Sigmoid colon (tissue), 7 donors: ENCODE results near the gene EOLA1. TPM values are rescaled to one million over a fixed set of nuclear protein-coding genes. Genes with fewer than 3 reads are reported as not detected.
"Not testable (repeated sequence)": the region's sequence is repeated elsewhere in the genome, so short reads cannot be mapped to it uniquely, and the experiment has no call there.

Experiments
- DNase-seq: peaks from one replicate; pipeline ENCODE4 v3.0.0-alpha.2; 2019
- H3K27ac ChIP-seq, 4 donors: fragments of 200-600 bp; sonication (generic); one replicate each; pipeline ENCODE4 v1.5.1; 2016 to 2019; ENCODE audit warnings: mild to moderate bottlenecking in 1 of 4
- H3K27me3 ChIP-seq, 3 donors: fragments of 200-600 bp; sonication (generic); one replicate each; pipeline ENCODE4 v1.5.1; 2019; ENCODE audit warnings: mild to moderate bottlenecking in 1 of 3
- H3K36me3 ChIP-seq, 4 donors: fragments of 200-600 bp; sonication (generic); one replicate each; pipeline ENCODE4 v1.5.1; 2016 to 2019
- H3K4me1 ChIP-seq, 4 donors: fragments of 200-600 bp; sonication (generic); one replicate each; pipeline ENCODE4 v1.5.1; 2017 to 2019
- H3K4me3 ChIP-seq, 4 donors: fragments of 200-600 bp; sonication (generic); one replicate each; pipeline ENCODE4 v1.5.1; 2017 to 2019; ENCODE audit warnings: mild to moderate bottlenecking in 2 of 4, moderate library complexity in 1 of 4
- H3K9me3 ChIP-seq, 4 donors: fragments of 200-600 bp in 3 of 4; sonication (generic) in 3 of 4; one replicate each; pipeline versions ENCODE4 v1.5.1 to v1.6.1; 2013 to 2019
- WGBS, 2 donors: extraction: QIAGEN DNeasy Blood & Tissue Kit; methylation state at CpG; one replicate each; pipeline ENCODE4 v1.1.7; 2013; 5-methylcytosine and 5-hydroxymethylcytosine counted together
- intact Hi-C: fragments of 100-400 bp; cut with DNase I; formaldehyde crosslinking; loops from one replicate; pipeline ENCODE4 v1.15.1; 2023
- polyA plus RNA-seq, 3 donors: library from polyadenylated mRNA; stranded (reverse); fragments of 200-250 nt; gene quantifications; one replicate each; pipeline ENCODE4 v1.2.3, GENCODE V29; 2013
- total RNA-seq, 4 donors: library from RNA; depleted of rRNA; stranded (reverse); fragments of >200 nt; gene quantifications; one replicate each; pipeline ENCODE4 v1.1.0, GENCODE V29; 2016
- donor health status: healthy with polysubstance abuse.
- donor health status: Bipolar disorder and iron deficiency.
- donor health status: healthy.

EOLA1 gene
- total and polyA plus RNA-seq, 7 donors: 8.7 to 43.0 (median 14.4) TPM

GRCh38 chrX:149587359-149587758, 46.5 kb downstream of the EOLA1 start, which contains the start of gene MAGEA9B:
MAGEA9B (minus strand) TSS chrX:149587459; CDS start chrX:149583179, 4,280 bp downstream.
- H3K4me3 ChIP-seq, DNase-seq, H3K27me3 ChIP-seq, H3K27ac ChIP-seq, H3K9me3 ChIP-seq, H3K36me3 ChIP-seq, H3K4me1 ChIP-seq, intact Hi-C loops: not testable (repeated sequence)
- WGBS, 2 donors: no CpG with 5 or more reads among the region's 12 CpGs

DNA sequence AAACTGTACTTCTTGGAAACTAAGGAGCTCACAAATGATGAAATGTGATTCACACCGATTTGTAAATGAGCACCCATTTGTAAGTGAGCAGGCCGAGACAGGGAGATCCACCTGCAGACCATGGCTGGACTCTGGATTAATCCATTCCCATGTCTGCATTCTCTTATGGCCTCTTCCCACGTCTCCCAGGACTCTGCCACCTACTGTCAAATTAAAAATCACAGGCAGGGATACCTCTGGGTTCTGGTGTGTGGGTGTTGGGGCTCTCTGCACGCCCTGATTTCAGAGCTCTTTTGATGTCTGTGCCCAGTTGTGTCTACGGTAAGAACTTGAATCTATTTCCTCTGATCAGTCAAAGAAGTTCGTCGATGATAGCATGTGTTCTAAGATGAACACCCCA, 50.2 kb downstream of the EOLA1 start:
- DNase-seq, H3K4me3 ChIP-seq, H3K27me3 ChIP-seq, H3K9me3 ChIP-seq, H3K36me3 ChIP-seq, intact Hi-C loops, H3K4me1 ChIP-seq, H3K27ac ChIP-seq: not testable (repeated sequence)
- no CpG with 5 or more reads among the region's 7 CpGs for WGBS, 2 donors

DNA sequence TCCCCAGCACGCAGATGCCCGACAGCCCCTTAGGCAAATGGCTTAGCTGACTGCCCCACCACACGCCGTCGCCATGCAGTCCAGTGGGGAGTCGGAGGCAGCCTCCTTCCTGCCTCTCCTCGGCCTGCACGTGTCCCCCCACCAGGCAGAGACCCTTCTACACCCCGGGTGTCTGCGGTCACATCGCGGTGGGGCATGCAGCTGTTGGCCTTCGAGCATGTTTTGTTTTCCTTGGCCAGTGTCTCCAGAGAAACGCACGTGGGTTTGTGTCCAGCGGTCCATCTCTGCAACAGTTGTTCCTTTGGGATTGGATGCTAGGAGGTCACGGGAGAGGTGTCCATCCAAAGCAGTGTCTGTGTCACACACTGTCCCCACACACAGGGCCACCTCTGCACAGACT, 54.4 kb downstream of the EOLA1 start, which contains the start of gene HSFX2:
TSS of gene HSFX2 (minus strand) at position 101 of the 400 bp plus-strand sequence. CDS start 614 bp downstream, outside the sequence.
- DNase-seq, H3K4me1 ChIP-seq, H3K4me3 ChIP-seq, H3K27me3 ChIP-seq, H3K27ac ChIP-seq, H3K36me3 ChIP-seq, intact Hi-C loops, H3K9me3 ChIP-seq: not testable (repeated sequence)
- no CpG with 5 or more reads among the region's 17 CpGs for WGBS, 2 donors

DNA sequence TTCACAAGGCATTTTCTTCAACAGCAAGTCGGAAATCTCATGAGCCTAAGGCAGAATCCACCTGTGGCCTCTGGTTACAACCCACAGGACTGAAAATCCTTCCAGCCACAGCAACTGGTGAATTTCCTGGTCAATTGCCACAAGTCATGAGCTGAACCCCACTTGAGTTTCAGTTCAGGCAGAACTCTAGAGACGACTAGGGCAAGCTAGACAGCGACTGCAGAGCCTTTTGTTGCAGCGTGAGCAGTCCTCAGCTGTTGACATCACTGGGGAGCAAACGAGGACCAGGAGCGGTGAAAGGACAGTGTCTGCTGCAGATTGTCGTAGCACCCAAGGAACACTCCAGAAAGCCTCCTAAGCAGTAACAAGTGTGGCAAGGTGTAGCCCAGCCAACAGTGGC, 55.1 kb downstream of the EOLA1 start:
- H3K4me3 ChIP-seq, intact Hi-C loops: not testable (repeated sequence)
- no CpG with 5 or more reads among the region's 7 CpGs for WGBS, 2 donors

More for the DNA sequence above, 55.1 kb downstream of the EOLA1 start:
- not testable (repeated sequence) for DNase-seq, H3K36me3 ChIP-seq, H3K27me3 ChIP-seq, H3K4me1 ChIP-seq, H3K9me3 ChIP-seq, H3K27ac ChIP-seq

Other genes with a start within 250 kb of the EOLA1 start
- gene IDS, start 35.7 kb upstream of the EOLA1 start, total RNA-seq: 10 to 100 TPM; 71.3 to 97.2 (median 89.9) TPM
- gene IDS, start 35.7 kb upstream of the EOLA1 start, polyA plus RNA-seq: 10 to 100 TPM; 31.3 to 49.7 (median 43.8) TPM
- not detected for gene HSFX3, start 8.9 kb downstream of the EOLA1 start, total RNA-seq
- gene HSFX3, start 8.9 kb downstream of the EOLA1 start, polyA plus RNA-seq: not detected
- gene MAGEA9B, start 46.4 kb downstream of the EOLA1 start, total RNA-seq: not detected
- gene MAGEA9B, start 46.4 kb downstream of the EOLA1 start, polyA plus RNA-seq: not detected
- not detected for gene HSFX2, start 54.3 kb downstream of the EOLA1 start, total RNA-seq
- gene HSFX2, start 54.3 kb downstream of the EOLA1 start, polyA plus RNA-seq: under 1 TPM in 1 of 3 donors, not detected in 2; 0.39 TPM
- 10 to 100 TPM in 3 of 4 donors, 1 to 10 TPM in 1; 9.6 to 18.3 (median 13.0) TPM for gene TMEM185A, start 90.8 kb downstream of the EOLA1 start, total RNA-seq
- gene TMEM185A, start 90.8 kb downstream of the EOLA1 start, polyA plus RNA-seq: 10 to 100 TPM in 1 of 3 donors, 1 to 10 TPM in 2; 4.2 to 11.7 (median 6.0) TPM
- not detected for gene MAGEA11, start 171.0 kb downstream of the EOLA1 start, total RNA-seq
- not detected for gene MAGEA11, start 171.0 kb downstream of the EOLA1 start, polyA plus RNA-seq
- gene HSFX1, start 233.1 kb downstream of the EOLA1 start, total RNA-seq: 1 to 10 TPM in 2 of 4 donors, under 1 TPM in 2; 0.83 to 1.3 (median 1.0) TPM
- under 1 TPM in 1 of 3 donors, not detected in 2; 0.71 TPM for gene HSFX1, start 233.1 kb downstream of the EOLA1 start, polyA plus RNA-seq
- not detected for gene MAGEA9, start 240.9 kb downstream of the EOLA1 start, total RNA-seq
- gene MAGEA9, start 240.9 kb downstream of the EOLA1 start, polyA plus RNA-seq: not detected